ENCODE measurements around the gene KIAA0586.

DNA sequence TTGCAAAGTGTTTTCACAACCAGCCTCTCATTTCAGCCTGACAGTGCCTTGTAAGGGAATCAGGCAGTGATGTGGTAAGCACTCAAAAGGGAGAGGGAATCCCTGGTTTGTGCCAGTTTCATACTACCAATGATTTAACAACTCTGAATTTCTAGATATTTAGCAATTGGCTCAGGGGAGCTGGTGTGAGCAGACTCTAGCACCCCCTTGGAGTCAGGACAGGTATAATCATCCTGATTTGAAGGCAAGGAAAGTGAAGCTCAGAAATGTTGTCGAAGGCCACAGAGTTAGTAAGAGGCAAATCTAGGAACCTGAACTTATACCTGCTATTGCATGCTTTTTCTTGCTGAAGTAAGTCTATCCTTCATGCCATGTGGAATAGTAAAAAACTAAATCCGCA, 147.1 kb downstream of the KIAA0586 start:
- TF ChIP-seq, protein P1, sequence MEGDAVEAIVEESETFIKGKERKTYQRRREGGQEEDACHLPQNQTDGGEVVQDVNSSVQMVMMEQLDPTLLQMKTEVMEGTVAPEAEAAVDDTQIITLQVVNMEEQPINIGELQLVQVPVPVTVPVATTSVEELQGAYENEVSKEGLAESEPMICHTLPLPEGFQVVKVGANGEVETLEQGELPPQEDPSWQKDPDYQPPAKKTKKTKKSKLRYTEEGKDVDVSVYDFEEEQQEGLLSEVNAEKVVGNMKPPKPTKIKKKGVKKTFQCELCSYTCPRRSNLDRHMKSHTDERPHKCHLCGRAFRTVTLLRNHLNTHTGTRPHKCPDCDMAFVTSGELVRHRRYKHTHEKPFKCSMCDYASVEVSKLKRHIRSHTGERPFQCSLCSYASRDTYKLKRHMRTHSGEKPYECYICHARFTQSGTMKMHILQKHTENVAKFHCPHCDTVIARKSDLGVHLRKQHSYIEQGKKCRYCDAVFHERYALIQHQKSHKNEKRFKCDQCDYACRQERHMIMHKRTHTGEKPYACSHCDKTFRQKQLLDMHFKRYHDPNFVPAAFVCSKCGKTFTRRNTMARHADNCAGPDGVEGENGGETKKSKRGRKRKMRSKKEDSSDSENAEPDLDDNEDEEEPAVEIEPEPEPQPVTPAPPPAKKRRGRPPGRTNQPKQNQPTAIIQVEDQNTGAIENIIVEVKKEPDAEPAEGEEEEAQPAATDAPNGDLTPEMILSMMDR (conservative IDR thresholded peaks at IDR 0.05 in 1 of 2, IDR thresholded peaks at IDR 0.05 in 1 of 2; ENCODE audit: extremely low read depth in 1 of 2, insufficient read depth in 1 of 2, low read depth in 1 of 2, low read length in 2 of 2): peak; percentile 10 to 18
- TF ChIP-seq EZH2 (IDR thresholded peaks at IDR 0.05; ENCODE audit: borderline replicate concordance, low read length): no peak
